Measurements from ENCODE around the gene GLE1.

DNA sequence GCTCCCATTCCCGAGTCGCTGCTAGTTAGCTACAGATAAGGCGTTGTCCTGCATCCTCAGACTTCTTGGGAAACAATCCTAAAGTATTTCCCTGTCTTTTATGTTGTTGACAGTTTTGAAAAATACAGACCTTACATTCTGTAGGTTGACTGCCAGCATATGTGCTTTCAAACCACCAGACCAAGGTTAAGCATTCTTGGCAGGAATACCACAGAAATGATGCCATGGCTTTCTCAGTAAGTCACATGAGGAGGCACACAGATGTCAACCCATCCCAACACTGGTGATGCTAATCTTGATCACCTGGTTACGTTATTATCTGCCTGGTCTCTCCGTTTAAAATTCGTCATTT, 871 bp downstream of the GLE1 start:
- TF ChIP-seq YY1 (IDR thresholded peaks at IDR 0.05; ENCODE audit: insufficient read depth, insufficient read length) (no peak), SUZ12 (IDR thresholded peaks at IDR 0.05; ENCODE audit: extremely low read depth, insufficient read depth, insufficient read length) (no peak)
